H1 (cell line): ENCODE data around the gene KCNMB1. TPM values are rescaled to one million over a fixed set of nuclear protein-coding genes. Genes with fewer than 3 reads are reported as not detected.

ENCODE experiments used
- CTCF ChIA-PET: fragments of 300-600 bp; sonication (Branson Sonifier 250); formaldehyde crosslinking; loops from one replicate; lab custom pipeline; 2021; ENCODE audit not compliant: partially characterized antibody; lab: Charles Lee
- POLR2A ChIA-PET: fragments of 300-600 bp; sonication (Branson Sonifier 250); formaldehyde crosslinking; loops from one replicate; lab custom pipeline; 2021; ENCODE audit warnings: inconsistent platforms; ENCODE audit not compliant: partially characterized antibody; lab: Charles Lee
- DNase-seq, 2 experiments: peaks; one replicate each; pipeline versions ENCODE4 v3.0.0 to v3.0.0-alpha.2; 2010 to 2022; ENCODE audit warnings: low spot score in 2 of 2, low read depth in 1 of 2, mixed read lengths in 1 of 2
- FAIRE-seq: peaks from 2 replicates; lab custom pipeline; 2011; peaks lifted over from hg19 to GRCh38; lab: Jason Lieb, UNC
- H2AFZ ChIP-seq: 2 replicates; pipeline ENCODE4 v1.8.1; 2012; ENCODE audit warnings: low read length, inconsistent platforms
- H2AK5ac ChIP-seq: 2 replicates; pipeline ENCODE4 v1.6.1; 2013; ENCODE audit warnings: low read depth, low read length
- H2BK120ac ChIP-seq: replicated peaks from 2 replicates; pipeline ENCODE3; 2013; ENCODE audit warnings: low read depth, low read length, inconsistent platforms
- H2BK12ac ChIP-seq: 2 replicates; pipeline ENCODE4 v1.6.1; 2013; ENCODE audit warnings: low read depth, low read length
- H2BK15ac ChIP-seq: 2 replicates; pipeline ENCODE4 v1.6.1; 2013; ENCODE audit warnings: low read length
- H2BK20ac ChIP-seq: 2 replicates; pipeline ENCODE4 v1.6.1; 2013; ENCODE audit warnings: low read length
- H2BK5ac ChIP-seq: 2 replicates; pipeline ENCODE4 v1.6.1; 2013; ENCODE audit warnings: low read depth, low read length
- H3K14ac ChIP-seq: 2 replicates; pipeline ENCODE4 v1.6.1; 2013; ENCODE audit warnings: inconsistent platforms; ENCODE audit not compliant: insufficient read length
- H3K18ac ChIP-seq: 2 replicates; pipeline ENCODE4 v1.6.1; 2013; ENCODE audit warnings: low read length; ENCODE audit errors: extremely low read depth
- H3K23ac ChIP-seq: 2 replicates; pipeline ENCODE4 v1.6.1; 2013; ENCODE audit warnings: inconsistent platforms; ENCODE audit not compliant: insufficient read length
- H3K23me2 ChIP-seq: 2 replicates; pipeline ENCODE4 v1.6.1; 2013; ENCODE audit warnings: low read depth, low read length
- H3K27ac ChIP-seq: 2 replicates; pipeline ENCODE4 v1.6.1; 2011; ENCODE audit warnings: low read depth, low read length, inconsistent platforms
- H3K27me3 ChIP-seq, 4 experiments: replicated peaks in 1 of 4; 1 replicate in 1 of 4; 2 replicates in 3 of 4; pipeline versions ENCODE4 v1.6.1 to v1.8.1; 2011 to 2013; ENCODE audit warnings: low read length in 3 of 4, mild to moderate bottlenecking in 3 of 4, inconsistent platforms in 2 of 4, mixed read lengths in 2 of 4, moderate library complexity in 1 of 4; ENCODE audit not compliant: control insufficient read depth in 3 of 4, insufficient read depth in 3 of 4; ENCODE audit errors: extremely low read depth in 1 of 4
- H3K36me3 ChIP-seq, 4 experiments: 2 replicates each; pipeline versions ENCODE4 v1.6.1 to v1.8.1; 2011 to 2013; ENCODE audit warnings: mild to moderate bottlenecking in 4 of 4, low read length in 3 of 4, moderate library complexity in 2 of 4, control low read depth in 1 of 4, inconsistent platforms in 1 of 4; ENCODE audit not compliant: insufficient read depth in 4 of 4, control insufficient read depth in 2 of 4
- H3K4ac ChIP-seq: replicated peaks from 2 replicates; pipeline ENCODE3; 2013; ENCODE audit warnings: low read length, low read depth, mixed read lengths, inconsistent platforms; ENCODE audit not compliant: insufficient read length
- H3K4me1 ChIP-seq, 4 experiments: replicated peaks in 1 of 4; 1 replicate in 1 of 4; 2 replicates in 3 of 4; pipeline versions ENCODE4 v1.6.1 to v1.8.1; 2011 to 2013; ENCODE audit warnings: low read length in 3 of 4, inconsistent platforms in 2 of 4, mixed read lengths in 1 of 4; ENCODE audit not compliant: insufficient read depth in 4 of 4, control insufficient read depth in 3 of 4
- H3K4me2 ChIP-seq, 2 experiments: 2 replicates each; pipeline versions ENCODE4 v1.6.1 to v1.8.1; 2011 to 2013; ENCODE audit warnings: low read depth in 2 of 2, low read length in 2 of 2, control low read depth in 1 of 2, inconsistent platforms in 1 of 2, mild to moderate bottlenecking in 1 of 2; ENCODE audit not compliant: insufficient read depth in 1 of 2
- H3K4me3 ChIP-seq, 4 experiments: fragments of 200-600, 300-600 bp in 1 of 4; sonication (generic), shearing (Covaris generic), sonication (Bioruptor Twin) in 1 of 4; 2 replicates each; pipeline versions ENCODE4 v1.5.1 to v1.8.1; 2011 to 2016; ENCODE audit warnings: low read length in 4 of 4, low read depth in 3 of 4, control low read depth in 2 of 4, inconsistent platforms in 2 of 4, mild to moderate bottlenecking in 2 of 4, mixed read lengths in 1 of 4, moderate library complexity in 1 of 4; ENCODE audit not compliant: insufficient read depth in 2 of 4; ENCODE audit errors: extremely low read depth in 1 of 4
- H3K56ac ChIP-seq: replicated peaks from 2 replicates; pipeline ENCODE3; 2013; ENCODE audit warnings: low read depth, mild to moderate bottlenecking, mixed read lengths, low read length, inconsistent platforms; ENCODE audit not compliant: insufficient read length
- H3K79me1 ChIP-seq: 2 replicates; pipeline ENCODE4 v1.6.1; 2013; ENCODE audit warnings: low read depth, low read length, control low read depth
- H3K79me2 ChIP-seq, 2 experiments: 2 replicates each; pipeline versions ENCODE4 v1.6.1 to v1.8.1; 2012 to 2013; ENCODE audit warnings: low read length in 2 of 2, mild to moderate bottlenecking in 2 of 2, inconsistent platforms in 1 of 2; ENCODE audit not compliant: insufficient read depth in 2 of 2, control insufficient read depth in 1 of 2
- H3K9ac ChIP-seq, 4 experiments: replicated peaks in 1 of 4; 1 replicate in 1 of 4; 2 replicates in 3 of 4; pipeline versions ENCODE4 v1.6.1 to v1.8.1; 2011 to 2013; ENCODE audit warnings: low read depth in 3 of 4, low read length in 3 of 4, control low read depth in 2 of 4, mild to moderate bottlenecking in 2 of 4, moderate library complexity in 2 of 4, inconsistent platforms in 1 of 4; ENCODE audit errors: extremely low read depth in 1 of 4
- H3K9me3 ChIP-seq, 2 experiments: 2 replicates each; pipeline versions ENCODE4 v1.6.1 to v1.8.1; 2012 to 2013; ENCODE audit warnings: mild to moderate bottlenecking in 2 of 2, moderate library complexity in 2 of 2, control low read depth in 1 of 2, inconsistent platforms in 1 of 2, low read depth in 1 of 2, low read length in 1 of 2, mixed read lengths in 1 of 2; ENCODE audit not compliant: insufficient read depth in 2 of 2
- H4K20me1 ChIP-seq, 2 experiments: replicated peaks in 1 of 2; 2 replicates each; pipeline versions ENCODE3 to v1.8.1; 2011 to 2013; ENCODE audit warnings: inconsistent platforms in 2 of 2, low read length in 2 of 2, mild to moderate bottlenecking in 1 of 2; ENCODE audit not compliant: insufficient read depth in 2 of 2, control insufficient read depth in 1 of 2
- H4K5ac ChIP-seq: 2 replicates; pipeline ENCODE4 v1.6.1; 2013; ENCODE audit warnings: low read length, low read depth, mixed read lengths, inconsistent platforms; ENCODE audit not compliant: insufficient read length
- H4K8ac ChIP-seq: 2 replicates; pipeline ENCODE4 v1.8.0; 2013; ENCODE audit warnings: mild to moderate bottlenecking, moderate library complexity, low read length, inconsistent platforms; ENCODE audit not compliant: insufficient read depth; ENCODE audit errors: extremely low read depth
- H4K91ac ChIP-seq: replicated peaks from 2 replicates; pipeline ENCODE3; 2013; ENCODE audit warnings: low read length, mixed read lengths, inconsistent platforms; ENCODE audit not compliant: insufficient read length
- ATF3 ChIP-seq: IDR thresholded peaks from 2 replicates; pipeline ENCODE4 v1.6.1; 2011; ENCODE audit warnings: low read depth, mild to moderate bottlenecking, low read length; ENCODE audit not compliant: insufficient read depth
- BACH1 ChIP-seq: IDR thresholded peaks from 2 replicates; pipeline ENCODE4 v1.6.1; 2012; ENCODE audit warnings: low read length, improper control_type of control experiment
- EP300 ChIP-seq, 2 experiments: IDR thresholded peaks; 1 replicate in 1 of 2; 2 replicates in 1 of 2; pipeline ENCODE4 v1.6.1; 2011 to 2012; ENCODE audit warnings: low read depth in 2 of 2, low read length in 2 of 2, mild to moderate bottlenecking in 2 of 2, borderline replicate concordance in 1 of 2, inconsistent platforms in 1 of 2, moderate library complexity in 1 of 2
- HDAC6 ChIP-seq: IDR thresholded peaks from one replicate; pipeline ENCODE4 v1.7.1; 2012; ENCODE audit warnings: low read depth, mild to moderate bottlenecking, inconsistent platforms, low read length, moderate library complexity
- KDM1A ChIP-seq: fragments of 200-600, 300-600 bp; sonication (generic); IDR thresholded peaks from 2 replicates; pipeline ENCODE4 v1.7.1; 2016; ENCODE audit warnings: mild to moderate bottlenecking, low read length, borderline replicate concordance
- RAD21 ChIP-seq, 2 experiments: IDR thresholded peaks in 1 of 2; conservative IDR thresholded peaks in 1 of 2; 2 replicates each; pipeline ENCODE4 v1.6.1; 2011; ENCODE audit warnings: low read depth in 2 of 2, low read length in 2 of 2, improper control_type of control experiment in 1 of 2, inconsistent platforms in 1 of 2, mild to moderate bottlenecking in 1 of 2, moderate library complexity in 1 of 2
- RFX5 ChIP-seq: IDR thresholded peaks from 2 replicates; pipeline ENCODE4 v1.6.1; 2011; ENCODE audit warnings: low read depth, low read length, improper control_type of control experiment, borderline replicate concordance
- SP4 ChIP-seq: IDR thresholded peaks from 2 replicates; pipeline ENCODE4 v1.6.1; 2012; ENCODE audit warnings: low read length, inconsistent platforms
- SRF ChIP-seq: IDR thresholded peaks from 2 replicates; pipeline ENCODE4 v1.6.1; 2011; ENCODE audit warnings: mild to moderate bottlenecking, low read depth, low read length, moderate library complexity
- ZNF274 ChIP-seq: IDR thresholded peaks from 2 replicates; pipeline ENCODE4 v1.7.0; 2012; ENCODE audit warnings: low read length, borderline replicate concordance; ENCODE audit errors: extremely low read depth
- WGBS, 2 experiments: shearing (Covaris generic) in 1 of 2; methylation state at CpG; one replicate each; pipeline versions ENCODE4 v1.1.6 to v1.1.7; 2013 to 2015; ENCODE audit warnings: low lambda C conversion rate in 2 of 2, mixed read lengths in 2 of 2, inconsistent platforms in 1 of 2, low coverage in 1 of 2, missing lambda C conversion rate in 1 of 2; ENCODE audit not compliant: insufficient replicate concordance in 2 of 2, insufficient coverage in 1 of 2, insufficient read length in 1 of 2; ENCODE audit errors: extremely low coverage in 1 of 2, missing lambda C conversion rate in 1 of 2; 5-methylcytosine and 5-hydroxymethylcytosine counted together
- polyA plus RNA-seq, 7 experiments: library from polyadenylated mRNA; depleted of rRNA in 3 of 7; stranded (reverse) in 5 of 7; unstranded in 2 of 7; fragments of >200 nt in 5 of 7; fragments of 200-250 nt in 2 of 7; gene quantifications; 1 replicate in 5 of 7; 2 replicates in 1 of 7; 4 replicates in 1 of 7; pipeline versions ENCODE4 v1.2.1 to v1.2.3, GENCODE V29; 2011 to 2013; ENCODE audit warnings: missing spikeins in 2 of 7, mixed read lengths in 2 of 7
- total RNA-seq: library from RNA; stranded (reverse); fragmentation: NEBNext Ultra II Directional; extraction: Animal tissue kit (Norgen Biotek cat#: 25700); gene quantifications from 2 replicates; pipeline ENCODE4 v1.2.1, GENCODE V29; 2021

The KCNMB1 gene
- total and polyA plus RNA-seq, 2 of the 8 experiments (the other 6 are each of a cell fraction or from before 2014, with no cell fraction given): 0.08 to 0.19 TPM

- Histone ChIP-seq H3K56ac (no peak overlapping the region), H2AFZ (no peak overlapping the region), H3K23ac (no peak overlapping the region), H3K36me3 (no peaks in the 10 kb centered on the region), H4K5ac (no peak overlapping the region), H3K27ac (no peak overlapping the region), H2BK12ac (no peak overlapping the region), H2BK5ac (no peak overlapping the region), H3K18ac (no peak overlapping the region), H2AK5ac (no peak overlapping the region), H3K27me3 (no peaks in the 10 kb centered on the region), H2BK15ac (no peak overlapping the region), H3K79me1 (no peaks in the 10 kb centered on the region), H3K79me2 (no peaks in the 10 kb centered on the region), H4K91ac (no peak overlapping the region), H3K23me2 (no peaks in the 10 kb centered on the region), H3K4me1 (peaks cover 0 to 2% (median 0%) of the 10 kb centered on the region in 4 experiments; a peak in 2 of 7 replicates), H4K8ac (no peak overlapping the region), H3K4me3 (no peak overlapping the region), H2BK120ac (no peak overlapping the region), H3K4ac (no peak overlapping the region), H3K9ac (no peak overlapping the region), H4K20me1 (no peaks in the 10 kb centered on the region), H2BK20ac (no peak overlapping the region), H3K4me2 (no peak overlapping the region), H3K9me3 (no peaks in the 10 kb centered on the region), H3K14ac (no peak overlapping the region)
- peak; percentile 93 for FAIRE-seq
- POLR2A ChIA-PET: interaction anchor here (0.8 kb wide), 1 partner anchor 23 kb away, joined by 3 read pairs; no protein-coding TSS in a partner anchor
- CTCF ChIA-PET: interaction anchor here (0.7 to 10.8 kb wide), 33 partner anchors 10 to 236 kb away, joined by 3 to 151 read pairs (median 4); partner anchors contain the start of gene KCNMB1
- DNase-seq: peak in 1 of 2 experiments; percentile 72
- WGBS, 2 experiments: 42% methylated on average over 9 of the region's 9 CpGs; no CpG with 5 or more reads in 1 of the 2 experiments
- TF ChIP-seq RAD21 (IDR thresholded peaks at IDR 0.05 in 1 of 2, conservative IDR thresholded peaks at IDR 0.05 in 1 of 2; ENCODE audit: low read depth in 2 of 2, low read length in 2 of 2) (peak; percentile 82 to 85), KDM1A (no peak), SRF (no peak), BACH1 (no peak), ZNF274 (no peak), SP4 (no peak), EP300 (IDR thresholded peaks at IDR 0.05; ENCODE audit: borderline replicate concordance in 1 of 2, low read depth in 2 of 2, low read length in 2 of 2) (no peak), HDAC6 (no peak), RFX5 (no peak), ATF3 (no peak)
These were observed 31.7 kb upstream of the KCNMB1 start for GRCh38 chr5:170420806-170421412.
